Measurements from ENCODE around the gene RMRP. TPM values are rescaled to one million over a fixed set of nuclear protein-coding genes. Genes with fewer than 3 reads are reported as not detected.

Gene RMRP
- total RNA-seq, 1 donor from 2014 or later = 94,985 TPM

GRCh38 chr9:35609820-35610163, 48.0 kb downstream of the RMRP start:
- no peak for DNase-seq

GRCh38 chr9:35609001-35609819, 48.6 kb downstream of the RMRP start:
- DNase-seq = no peak

GRCh38 chr9:35608221-35608620, 49.6 kb downstream of the RMRP start:
- no peak for DNase-seq

Small RNA genes within 50 kb of the gene (small RNA-seq; reads per million reads assigned to genes)
- not detected for gene MIR4667 (ENCODE audit: low replicate concordance)
- gene RMRP (ENCODE audit: low replicate concordance) = not detected
- not detected for gene RN7SL22P (ENCODE audit: low replicate concordance)

Other genes with a start within 250 kb of the RMRP start
- gene RUSC2, start 167.9 kb downstream of the RMRP start, total RNA-seq = 11.2 TPM
- 10.5 TPM for gene TESK1, start 52.8 kb downstream of the RMRP start, total RNA-seq
- gene CD72, start 39.6 kb downstream of the RMRP start, total RNA-seq = 1.6 TPM
- gene SIT1, start 7.1 kb downstream of the RMRP start, total RNA-seq = 0.30 TPM
- 9.8 TPM for gene CCDC107, start 273 bp upstream of the RMRP start, total RNA-seq
- gene ARHGEF39, start 7.2 kb upstream of the RMRP start, total RNA-seq = 2.4 TPM
- gene CA9, start 15.9 kb upstream of the RMRP start, total RNA-seq = 2.2 TPM
- 517 TPM for gene TPM2, start 31.9 kb upstream of the RMRP start, total RNA-seq
- gene TLN1, start 74.2 kb upstream of the RMRP start, total RNA-seq = 93.7 TPM
- 19.0 TPM for gene CREB3, start 74.6 kb upstream of the RMRP start, total RNA-seq
- 32.1 TPM for gene GBA2, start 91.2 kb upstream of the RMRP start, total RNA-seq
- gene RGP1, start 91.3 kb upstream of the RMRP start, total RNA-seq = 8.8 TPM
- not detected for gene MSMP, start 96.3 kb upstream of the RMRP start, total RNA-seq
- gene NPR2, start 133.6 kb upstream of the RMRP start, total RNA-seq = 31.5 TPM
- 1.2 TPM for gene SPAG8, start 154.2 kb upstream of the RMRP start, total RNA-seq
- gene HINT2, start 157.0 kb upstream of the RMRP start, total RNA-seq = 12.3 TPM
- gene FAM221B, start 170.7 kb upstream of the RMRP start, total RNA-seq = not detected
- gene TMEM8B, start 171.2 kb upstream of the RMRP start, total RNA-seq = 3.6 TPM
- not detected for gene OR13J1, start 212.4 kb upstream of the RMRP start, total RNA-seq
- not detected for gene HRCT1, start 248.2 kb upstream of the RMRP start, total RNA-seq

All from skin of body (tissue), 3 donors.